HL-60 (cell line): ENCODE data around the gene STK32B.

Source experiments
- DNase-seq, 2 experiments: peaks; one replicate each; pipeline ENCODE4 v3.0.0-alpha.2; 2010 to 2020; ENCODE audit warnings: low read depth in 1 of 2, low spot score in 1 of 2
- H3K27ac ChIP-seq: fragments of 250-450 bp; sonication (Bioruptor Pico); replicated peaks from 2 replicates; pipeline ENCODE4 v1.5.1; 2020; ENCODE audit warnings: mild to moderate bottlenecking, moderate library complexity
- H3K27me3 ChIP-seq: fragments of 250-450 bp; sonication (Bioruptor Pico); 2 replicates; pipeline ENCODE4 v1.5.1; 2021; ENCODE audit warnings: mild to moderate bottlenecking, moderate library complexity; ENCODE audit not compliant: insufficient read depth, poor library complexity, severe bottlenecking
- H3K4me3 ChIP-seq: replicated peaks from 2 replicates; pipeline ENCODE4 v1.5.1; 2011; ENCODE audit warnings: mild to moderate bottlenecking, control low read depth, low read length; ENCODE audit not compliant: insufficient read depth
- CTCF ChIP-seq: IDR thresholded peaks from one replicate; pipeline ENCODE4 v1.5.1; 2011; ENCODE audit warnings: low read length, control low read depth, inconsistent platforms; ENCODE audit not compliant: insufficient read depth
- GABPA ChIP-seq: IDR thresholded peaks from 2 replicates; pipeline ENCODE4 v1.6.1; 2012; ENCODE audit warnings: low read depth
- POLR2AphosphoS5 ChIP-seq: IDR thresholded peaks from 2 replicates; pipeline ENCODE4 v1.6.1; 2012; ENCODE audit warnings: low read depth
- SPI1 ChIP-seq: IDR thresholded peaks from 2 replicates; pipeline ENCODE4 v1.6.1; 2012; ENCODE audit warnings: low read depth, mild to moderate bottlenecking, borderline replicate concordance
- TF ChIP-seq, protein P1 (sequence below): IDR thresholded peaks from 2 replicates; pipeline ENCODE4 v1.6.1; 2012; ENCODE audit warnings: low read depth; ENCODE audit not compliant: insufficient replicate concordance

STK32B gene

GRCh38 chr4:5192678-5193077 is 141.4 kb downstream of the STK32B start:
- H3K4me3 ChIP-seq, result no peak overlapping the region
- TF ChIP-seq CTCF, result no peak
- no peak for TF ChIP-seq POLR2AphosphoS5
- TF ChIP-seq GABPA, result no peak
- TF ChIP-seq, protein P1, sequence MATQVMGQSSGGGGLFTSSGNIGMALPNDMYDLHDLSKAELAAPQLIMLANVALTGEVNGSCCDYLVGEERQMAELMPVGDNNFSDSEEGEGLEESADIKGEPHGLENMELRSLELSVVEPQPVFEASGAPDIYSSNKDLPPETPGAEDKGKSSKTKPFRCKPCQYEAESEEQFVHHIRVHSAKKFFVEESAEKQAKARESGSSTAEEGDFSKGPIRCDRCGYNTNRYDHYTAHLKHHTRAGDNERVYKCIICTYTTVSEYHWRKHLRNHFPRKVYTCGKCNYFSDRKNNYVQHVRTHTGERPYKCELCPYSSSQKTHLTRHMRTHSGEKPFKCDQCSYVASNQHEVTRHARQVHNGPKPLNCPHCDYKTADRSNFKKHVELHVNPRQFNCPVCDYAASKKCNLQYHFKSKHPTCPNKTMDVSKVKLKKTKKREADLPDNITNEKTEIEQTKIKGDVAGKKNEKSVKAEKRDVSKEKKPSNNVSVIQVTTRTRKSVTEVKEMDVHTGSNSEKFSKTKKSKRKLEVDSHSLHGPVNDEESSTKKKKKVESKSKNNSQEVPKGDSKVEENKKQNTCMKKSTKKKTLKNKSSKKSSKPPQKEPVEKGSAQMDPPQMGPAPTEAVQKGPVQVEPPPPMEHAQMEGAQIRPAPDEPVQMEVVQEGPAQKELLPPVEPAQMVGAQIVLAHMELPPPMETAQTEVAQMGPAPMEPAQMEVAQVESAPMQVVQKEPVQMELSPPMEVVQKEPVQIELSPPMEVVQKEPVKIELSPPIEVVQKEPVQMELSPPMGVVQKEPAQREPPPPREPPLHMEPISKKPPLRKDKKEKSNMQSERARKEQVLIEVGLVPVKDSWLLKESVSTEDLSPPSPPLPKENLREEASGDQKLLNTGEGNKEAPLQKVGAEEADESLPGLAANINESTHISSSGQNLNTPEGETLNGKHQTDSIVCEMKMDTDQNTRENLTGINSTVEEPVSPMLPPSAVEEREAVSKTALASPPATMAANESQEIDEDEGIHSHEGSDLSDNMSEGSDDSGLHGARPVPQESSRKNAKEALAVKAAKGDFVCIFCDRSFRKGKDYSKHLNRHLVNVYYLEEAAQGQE, result no peak
- TF ChIP-seq SPI1, result no peak
- H3K27ac ChIP-seq, result no peak overlapping the region
- DNase-seq, result no peak
- no peaks in the 10 kb centered on the region for H3K27me3 ChIP-seq

- TF ChIP-seq, protein P1, result no peak
- TF ChIP-seq SPI1 (no peak), POLR2AphosphoS5 (no peak), CTCF (no peak), GABPA (no peak)
- H3K27ac ChIP-seq, result no peak overlapping the region
- DNase-seq, result no peak
- H3K27me3 ChIP-seq, result no peaks in the 10 kb centered on the region
- H3K4me3 ChIP-seq, result no peak overlapping the region
Observed at GRCh38 chr4:5198656-5199541, 147.6 kb downstream of the STK32B start.

DNA sequence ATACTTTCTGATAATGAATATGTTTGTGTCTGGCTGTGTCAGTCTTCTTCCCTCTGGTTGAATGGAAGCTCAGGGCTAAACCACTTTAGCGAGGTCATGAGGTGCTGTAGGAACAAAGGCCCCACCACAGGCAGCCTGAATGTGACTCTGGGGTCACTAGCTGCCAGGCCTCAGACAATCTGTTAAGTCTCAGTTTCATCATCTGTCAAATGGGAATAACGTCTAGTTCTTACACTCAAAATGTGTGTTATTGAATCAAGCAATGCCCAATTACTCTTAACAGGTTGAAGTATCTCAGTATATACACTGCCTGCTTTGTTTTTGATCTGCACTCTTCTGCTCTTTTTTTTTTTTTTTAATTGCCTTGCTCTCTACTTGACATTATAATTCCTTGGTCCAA is 148.6 kb downstream of the STK32B start:
- DNase-seq, result no peak
- Histone ChIP-seq H3K4me3 (no peak overlapping the region), H3K27me3 (no peaks in the 10 kb centered on the region), H3K27ac (no peak overlapping the region)
- TF ChIP-seq, protein P1, result no peak
- no peak for TF ChIP-seq GABPA
- TF ChIP-seq POLR2AphosphoS5, result no peak
- no peak for TF ChIP-seq CTCF
- no peak for TF ChIP-seq SPI1
